ENCODE data around the gene RAB8A. TPM values are rescaled to one million over a fixed set of nuclear protein-coding genes. Genes with fewer than 3 reads are reported as not detected.
A peak's percentile ranks its signal among the peaks of the same experiment; 100 is the strongest.
"Not testable (repeated sequence)": the region's sequence is repeated elsewhere in the genome, so short reads cannot be mapped to it uniquely, and the experiment has no call there.

RAB8A gene
- total RNA-seq, 2 donors from 2014 or later, result 53.5 to 58.3 TPM

- DNase-seq (ENCODE audit: low spot score), result peak; percentile 88
- intact Hi-C loops (cut with DNase I), result no loop called here
Observed at GRCh38 chr19:16076958-16077611, 34.6 kb upstream of the RAB8A start.

GRCh38 chr19:16077984-16078758 is 33.5 kb upstream of the RAB8A start:
- intact Hi-C loops (cut with DNase I), result no loop called here
- DNase-seq (ENCODE audit: low spot score), result no peak

GRCh38 chr19:16078759-16079707 is 32.7 kb upstream of the RAB8A start:
- intact Hi-C loops (cut with DNase I), result no loop called here
- no peak for DNase-seq (ENCODE audit: low spot score)

- DNase-seq (ENCODE audit: low spot score), result no peak
- intact Hi-C loops (cut with DNase I), result no loop called here
Observed at GRCh38 chr19:16084067-16084685, 27.5 kb upstream of the RAB8A start.

- no peak for DNase-seq (ENCODE audit: low spot score)
- intact Hi-C loops (cut with DNase I), result no loop called here
Observed at GRCh38 chr19:16085115-16085514, 26.6 kb upstream of the RAB8A start.

- intact Hi-C loops (cut with DNase I); DNase-seq (ENCODE audit: low spot score): not testable (repeated sequence)
Observed at GRCh38 chr19:16087404-16087803, 24.3 kb upstream of the RAB8A start.

GRCh38 chr19:16087940-16088339 is 23.7 kb upstream of the RAB8A start:
- DNase-seq (ENCODE audit: low spot score), result no peak
- intact Hi-C loops (cut with DNase I), result no loop called here

GRCh38 chr19:16088351-16089009 is 23.2 kb upstream of the RAB8A start:
- intact Hi-C loops (cut with DNase I), result no loop called here
- no peak for DNase-seq (ENCODE audit: low spot score)

GRCh38 chr19:16089010-16089846 is 22.5 kb upstream of the RAB8A start:
- DNase-seq (ENCODE audit: low spot score), result no peak
- intact Hi-C loops (cut with DNase I), result no loop called here

- intact Hi-C loops (cut with DNase I), result no loop called here
- no peak for DNase-seq (ENCODE audit: low spot score)
Observed at GRCh38 chr19:16091546-16092475, 19.9 kb upstream of the RAB8A start.

- intact Hi-C loops (cut with DNase I), result no loop called here
- DNase-seq (ENCODE audit: low spot score), result no peak
Observed at GRCh38 chr19:16094360-16095070, 17.2 kb upstream of the RAB8A start.

- no peak for DNase-seq (ENCODE audit: low spot score)
- intact Hi-C loops (cut with DNase I), result no loop called here
Observed at GRCh38 chr19:16095071-16095571, 16.6 kb upstream of the RAB8A start.

GRCh38 chr19:16096280-16096855 is 15.3 kb upstream of the RAB8A start:
- intact Hi-C loops (cut with DNase I), result no loop called here
- no peak for DNase-seq (ENCODE audit: low spot score)

- DNase-seq (ENCODE audit: low spot score), result no peak
- intact Hi-C loops (cut with DNase I), result no loop called here
Observed at GRCh38 chr19:16098416-16098768, 13.3 kb upstream of the RAB8A start.

- intact Hi-C loops (cut with DNase I), result no loop called here
- no peak for DNase-seq (ENCODE audit: low spot score)
Observed at GRCh38 chr19:16098821-16099220, 12.9 kb upstream of the RAB8A start.

All from posterior vena cava (tissue), 2 donors.